Endodermal cell (in vitro differentiated cells): ENCODE measurements around the gene ERICH6. TPM values are rescaled to one million over a fixed set of nuclear protein-coding genes. Genes with fewer than 3 reads are reported as not detected.
A peak's percentile ranks its signal among the peaks of the same experiment; 100 is the strongest.

Source experiments
- DNase-seq: peaks from one replicate; pipeline ENCODE4 v3.0.0-alpha.2; 2017
- H3K27ac ChIP-seq: 2 replicates; pipeline ENCODE4 v1.5.1; 2013; ENCODE audit warnings: mild to moderate bottlenecking, low read depth, low read length, moderate library complexity
- H3K27me3 ChIP-seq: 2 replicates; pipeline ENCODE4 v1.6.1; 2013; ENCODE audit warnings: mild to moderate bottlenecking, low read length, moderate library complexity; ENCODE audit not compliant: insufficient read depth, control insufficient read depth, poor library complexity, severe bottlenecking
- H3K36me3 ChIP-seq: 2 replicates; pipeline ENCODE4 v1.7.0; 2013; ENCODE audit warnings: mild to moderate bottlenecking, low read length, moderate library complexity; ENCODE audit not compliant: control insufficient read depth, insufficient read depth
- H3K4me1 ChIP-seq: one replicate; pipeline ENCODE4 v1.7.0; 2013; ENCODE audit warnings: low read length; ENCODE audit not compliant: control insufficient read depth, insufficient read depth
- H3K4me3 ChIP-seq: 2 replicates; pipeline ENCODE4 v1.5.1; 2013; ENCODE audit warnings: mild to moderate bottlenecking, low read length, moderate library complexity
- H3K9ac ChIP-seq: 2 replicates; pipeline ENCODE4 v1.6.1; 2013; ENCODE audit warnings: mild to moderate bottlenecking, low read length, moderate library complexity; ENCODE audit not compliant: poor library complexity, severe bottlenecking; ENCODE audit errors: extremely low read depth
- H3K9me3 ChIP-seq: 2 replicates; pipeline ENCODE4 v1.6.1; 2013; ENCODE audit warnings: mild to moderate bottlenecking, low read length, moderate library complexity; ENCODE audit not compliant: control insufficient read depth
- H3K27ac Mint-ChIP-seq: 2 replicates; pipeline ENCODE4 v1.8.0; 2020; ENCODE audit warnings: mixed read lengths
- H3K27me3 Mint-ChIP-seq: 2 replicates; pipeline ENCODE4 v1.8.0; 2021; ENCODE audit warnings: mild to moderate bottlenecking, mixed read lengths; ENCODE audit not compliant: insufficient read depth
- H3K36me3 Mint-ChIP-seq: 2 replicates; pipeline ENCODE4 v1.8.0; 2020; ENCODE audit warnings: low read depth, mixed read lengths
- H3K4me1 Mint-ChIP-seq: 2 replicates; pipeline ENCODE4 v1.8.0; 2020; ENCODE audit warnings: mixed read lengths
- H3K4me3 Mint-ChIP-seq: 2 replicates; pipeline ENCODE4 v1.8.0; 2020; ENCODE audit warnings: mild to moderate bottlenecking, moderate library complexity, mixed read lengths
- H3K9me3 Mint-ChIP-seq: 2 replicates; pipeline ENCODE4 v1.8.0; 2020; ENCODE audit warnings: mild to moderate bottlenecking, mixed read lengths
- WGBS, 2 experiments: methylation state at CpG; one replicate each; pipeline versions ENCODE4 v1.1.5 to v1.1.7; 2013; ENCODE audit warnings: missing lambda C conversion rate in 2 of 2, mixed read lengths in 1 of 2; ENCODE audit not compliant: insufficient coverage in 1 of 2, insufficient read length in 1 of 2; 5-methylcytosine and 5-hydroxymethylcytosine counted together
- long read RNA-seq, 4 experiments: library from polyadenylated mRNA in 2 of 4; library from RNA in 1 of 4; library from capped mRNA in 1 of 4; stranded (forward) in 3 of 4; unstranded in 1 of 4; transcript quantifications; one replicate each; pipeline ENCODE4 v2.0.0, GENCODE V29; 2020 to 2021; ENCODE audit warnings: inconsistent platforms in 1 of 4
- polyA plus RNA-seq, 2 experiments: library from polyadenylated mRNA; stranded (reverse); fragments of 50-300 nt; gene quantifications; one replicate each; pipeline ENCODE4 v1.2.3, GENCODE V29; 2013
- total RNA-seq, 2 donors: library from RNA; stranded (reverse); fragmentation: NEBNext Ultra II Directional in 1 of 2; extraction: Animal tissue kit (Norgen Biotek cat#: 25700) in 1 of 2; gene quantifications; 2 replicates in 1 of 2; 3 replicates in 1 of 2; pipeline ENCODE4 v1.2.1, GENCODE V29; 2021
- TF ChIP-seq, protein P1 (sequence below): fragments of 200-600 bp; sonication (generic); conservative IDR thresholded peaks from 2 replicates; pipeline ENCODE4 v1.5.0; 2021; ENCODE audit warnings: antibody characterized with exemption, mild to moderate bottlenecking

Gene ERICH6
- total RNA-seq: under 1 TPM in 1 of 2 donors, not detected in 1; 0.42 TPM
- not detected for polyA plus RNA-seq (2013, experiment 1 of 2)
- not detected for polyA plus RNA-seq (2013, experiment 2 of 2)
- long read RNA-seq, experiment 1: 0 reads
- long read RNA-seq, experiment 2, partial matches to known transcripts: 0 of 1 reads
- long read RNA-seq, experiment 2, other reads (novel, unspliced or antisense): 1 of 1 reads
- long read RNA-seq, experiment 3: 0 reads
- long read RNA-seq, experiment 4: 0 reads

DNA sequence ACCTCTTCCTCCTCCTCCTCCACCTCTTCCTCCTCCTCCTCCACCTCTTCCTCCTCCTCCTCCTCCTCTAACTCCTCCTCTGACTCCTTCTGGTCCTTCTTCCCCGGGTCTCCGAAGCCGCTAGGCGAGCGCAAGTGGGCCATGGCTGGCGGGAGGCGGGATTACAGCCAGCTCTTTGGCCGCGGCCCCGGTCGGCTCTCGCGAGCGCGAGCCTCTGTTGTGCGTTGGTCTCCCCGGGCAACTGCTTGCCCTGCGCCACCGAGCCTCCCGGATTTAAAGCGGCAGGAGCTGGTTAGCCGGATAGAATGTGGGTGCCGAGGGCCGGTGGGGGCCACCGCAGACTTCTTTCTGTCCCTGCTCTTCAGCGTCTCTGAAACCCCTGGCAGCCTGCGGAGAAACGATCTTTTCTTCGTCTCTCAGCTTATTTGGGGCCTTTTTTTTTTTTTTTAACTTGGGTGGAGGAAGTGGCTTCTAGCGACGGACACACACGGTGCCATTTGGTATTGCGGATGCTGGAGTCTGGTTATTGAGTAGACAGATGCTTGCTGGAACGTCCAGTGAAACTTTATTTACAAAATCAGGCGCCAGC, at the start of gene ERICH6:
Gene ERICH6, minus strand, starts transcription at position 165 of the 589 bp plus-strand sequence. Its CDS starts 22 bp downstream, at position 143.
- H3K9ac ChIP-seq: peak within 1 kb of the TSS; percentile 94
- no peaks in the 10 kb centered on the region for H3K4me1 ChIP-seq
- Mint-ChIP-seq H3K36me3 (peaks cover 19% of the 10 kb centered on the region), H3K27me3 (peaks cover 6% of the 10 kb centered on the region), H3K4me1 (no peaks in the 10 kb centered on the region), H3K27ac (peak within 1 kb of the TSS; percentile 90), H3K4me3 (peak within 1 kb of the TSS; percentile 80), H3K9me3 (peaks cover 10% of the 10 kb centered on the region)
- peaks cover 8% of the 10 kb centered on the region for H3K9me3 ChIP-seq
- TF ChIP-seq, protein P1, sequence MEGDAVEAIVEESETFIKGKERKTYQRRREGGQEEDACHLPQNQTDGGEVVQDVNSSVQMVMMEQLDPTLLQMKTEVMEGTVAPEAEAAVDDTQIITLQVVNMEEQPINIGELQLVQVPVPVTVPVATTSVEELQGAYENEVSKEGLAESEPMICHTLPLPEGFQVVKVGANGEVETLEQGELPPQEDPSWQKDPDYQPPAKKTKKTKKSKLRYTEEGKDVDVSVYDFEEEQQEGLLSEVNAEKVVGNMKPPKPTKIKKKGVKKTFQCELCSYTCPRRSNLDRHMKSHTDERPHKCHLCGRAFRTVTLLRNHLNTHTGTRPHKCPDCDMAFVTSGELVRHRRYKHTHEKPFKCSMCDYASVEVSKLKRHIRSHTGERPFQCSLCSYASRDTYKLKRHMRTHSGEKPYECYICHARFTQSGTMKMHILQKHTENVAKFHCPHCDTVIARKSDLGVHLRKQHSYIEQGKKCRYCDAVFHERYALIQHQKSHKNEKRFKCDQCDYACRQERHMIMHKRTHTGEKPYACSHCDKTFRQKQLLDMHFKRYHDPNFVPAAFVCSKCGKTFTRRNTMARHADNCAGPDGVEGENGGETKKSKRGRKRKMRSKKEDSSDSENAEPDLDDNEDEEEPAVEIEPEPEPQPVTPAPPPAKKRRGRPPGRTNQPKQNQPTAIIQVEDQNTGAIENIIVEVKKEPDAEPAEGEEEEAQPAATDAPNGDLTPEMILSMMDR: no peak
- H3K27ac ChIP-seq: peak within 1 kb of the TSS; percentile 72
- H3K27me3 ChIP-seq: no peaks in the 10 kb centered on the region
- peak; percentile 97 for DNase-seq
- H3K4me3 ChIP-seq: peak within 1 kb of the TSS; percentile 90
- no peaks in the 10 kb centered on the region for H3K36me3 ChIP-seq
- WGBS, 2 experiments: 1 to 3% methylated on average over 16 to 35 of the region's 35 CpGs

DNA sequence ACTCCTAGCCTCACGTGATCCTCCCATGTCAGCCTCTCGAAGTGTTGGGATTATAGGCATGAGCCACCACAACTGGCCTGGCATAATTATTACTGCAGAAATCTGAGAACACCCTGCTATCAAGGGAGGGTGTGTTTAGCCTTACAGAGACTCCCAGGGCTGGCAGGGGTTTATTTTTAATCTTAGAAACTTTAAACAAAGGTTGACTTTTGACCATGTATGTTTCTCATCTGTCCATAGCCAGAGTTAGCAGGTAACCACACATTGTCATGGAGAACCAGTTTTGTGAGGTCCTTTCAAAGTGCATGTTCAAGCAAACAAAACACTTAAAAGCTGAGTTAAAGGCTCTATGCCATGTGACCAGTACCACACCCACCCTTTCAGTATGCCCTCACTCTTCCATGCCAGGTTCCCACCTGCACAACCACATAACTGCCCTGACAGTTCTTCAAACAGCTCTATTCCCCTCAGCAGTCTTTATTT, 48.1 kb upstream of the ERICH6 start:
- TF ChIP-seq, protein P1: no peak
- H3K27ac Mint-ChIP-seq: no peak overlapping the region
- H3K36me3 ChIP-seq: no peaks in the 10 kb centered on the region
- H3K4me3 ChIP-seq: no peak overlapping the region
- H3K9ac ChIP-seq: no peak overlapping the region
- no peak overlapping the region for H3K4me3 Mint-ChIP-seq
- H3K27me3 Mint-ChIP-seq: no peaks in the 10 kb centered on the region
- WGBS, 2 experiments: 92 to 95% methylated on average over 2 of the region's 2 CpGs
- H3K4me1 Mint-ChIP-seq: peaks cover 33% of the 10 kb centered on the region
- no peaks in the 10 kb centered on the region for H3K9me3 ChIP-seq
- no peaks in the 10 kb centered on the region for H3K9me3 Mint-ChIP-seq
- H3K27ac ChIP-seq: no peak overlapping the region
- peaks cover 2% of the 10 kb centered on the region for H3K36me3 Mint-ChIP-seq
- H3K4me1 ChIP-seq: peaks cover 9% of the 10 kb centered on the region
- no peak for DNase-seq
- no peaks in the 10 kb centered on the region for H3K27me3 ChIP-seq

DNA sequence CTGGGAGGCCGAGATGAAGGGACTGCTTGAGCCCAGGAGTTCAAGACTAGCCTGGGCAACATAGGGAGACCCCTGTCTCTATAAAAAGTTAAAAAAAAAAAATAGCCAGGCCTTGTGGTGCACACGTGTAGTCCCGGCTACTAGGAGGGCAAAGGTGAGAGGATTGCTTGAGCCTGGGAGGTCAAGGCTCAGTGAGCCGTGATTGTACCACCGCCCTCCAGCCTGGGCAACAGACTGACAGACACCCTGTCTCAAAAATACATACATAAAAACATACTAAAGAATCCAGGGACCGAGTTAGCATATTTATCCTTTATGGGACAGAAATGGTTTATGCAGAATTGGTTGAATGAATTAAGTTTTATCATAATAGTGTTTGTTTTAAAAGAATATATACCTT, 45.5 kb upstream of the ERICH6 start:
- H3K27me3 Mint-ChIP-seq: no peaks in the 10 kb centered on the region
- H3K4me1 Mint-ChIP-seq: peaks cover 29% of the 10 kb centered on the region
- H3K27ac ChIP-seq: no peak overlapping the region
- H3K4me3 ChIP-seq: no peak overlapping the region
- H3K9me3 ChIP-seq: no peaks in the 10 kb centered on the region
- no peaks in the 10 kb centered on the region for H3K27me3 ChIP-seq
- peaks cover 3% of the 10 kb centered on the region for H3K4me1 ChIP-seq
- no peaks in the 10 kb centered on the region for H3K9me3 Mint-ChIP-seq
- peaks cover 2% of the 10 kb centered on the region for H3K36me3 Mint-ChIP-seq
- no peak overlapping the region for H3K27ac Mint-ChIP-seq
- no peak overlapping the region for H3K4me3 Mint-ChIP-seq
- DNase-seq: no peak
- no peak overlapping the region for H3K9ac ChIP-seq
- H3K36me3 ChIP-seq: no peaks in the 10 kb centered on the region
- TF ChIP-seq, protein P1: no peak
- WGBS, 2 experiments: 86 to 93% methylated on average over 1 to 5 of the region's 6 CpGs
